BLaER1 (cell line): Measurements from ENCODE around the gene AMOTL2.
A peak's percentile ranks its signal among the peaks of the same experiment; 100 is the strongest.

Experiments
- H3K27ac ChIP-seq: shearing (Covaris generic); formaldehyde crosslinking; 2 replicates; pipeline ENCODE4 v1.8.1; 2022
- H3K27me3 ChIP-seq: shearing (Covaris generic); formaldehyde crosslinking; 2 replicates; pipeline ENCODE4 v1.8.1; 2022
- H3K36me3 ChIP-seq: shearing (Covaris generic); formaldehyde crosslinking; 2 replicates; pipeline ENCODE4 v1.8.1; 2022
- H3K4me1 ChIP-seq: shearing (Covaris generic); formaldehyde crosslinking; 2 replicates; pipeline ENCODE4 v1.8.1; 2022
- H3K4me2 ChIP-seq: shearing (Covaris generic); formaldehyde crosslinking; 2 replicates; pipeline ENCODE4 v1.8.1; 2022
- H3K4me3 ChIP-seq: shearing (Covaris generic); formaldehyde crosslinking; 2 replicates; pipeline ENCODE4 v1.8.1; 2022
- H3K9ac ChIP-seq: shearing (Covaris generic); formaldehyde crosslinking; 2 replicates; pipeline ENCODE4 v1.8.1; 2022
- H3K9me3 ChIP-seq: shearing (Covaris generic); formaldehyde crosslinking; 2 replicates; pipeline ENCODE4 v1.8.1; 2022
- H4K20me1 ChIP-seq: shearing (Covaris generic); formaldehyde crosslinking; 2 replicates; pipeline ENCODE4 v1.8.1; 2022
- Cebpa-rat ChIP-seq: shearing (Covaris generic); IDR thresholded peaks from 2 replicates; pipeline ENCODE4 v1.8.1; 2022

AMOTL2 gene

GRCh38 chr3:134373271-134374104 lies 759 bp downstream of the AMOTL2 start:
- no peaks in the 10 kb centered on the region for H3K36me3 ChIP-seq
- H3K27me3 ChIP-seq, result peaks cover 32% of the 10 kb centered on the region
- peaks cover 58% of the 10 kb centered on the region for H3K4me1 ChIP-seq
- no peaks in the 10 kb centered on the region for H3K9me3 ChIP-seq
- H3K4me3 ChIP-seq, result peak overlapping the region; percentile 67
- no peak for TF ChIP-seq Cebpa-rat
- peaks cover 11% of the 10 kb centered on the region; the same call in 1 of the 2 replicates for H4K20me1 ChIP-seq
- peak overlapping the region; percentile 98 for H3K4me2 ChIP-seq
- no peak overlapping the region; the same call in 1 of the 2 replicates for H3K27ac ChIP-seq
- peak overlapping the region; percentile 62; the same call in 1 of the 2 replicates for H3K9ac ChIP-seq

- Histone ChIP-seq H3K27ac (no peak overlapping the region), H3K9ac (no peak overlapping the region), H3K4me2 (peak overlapping the region; percentile 98), H3K4me1 (peaks cover 64% of the 10 kb centered on the region), H3K36me3 (no peaks in the 10 kb centered on the region), H3K9me3 (no peaks in the 10 kb centered on the region), H3K27me3 (peaks cover 32% of the 10 kb centered on the region), H4K20me1 (peaks cover 11% of the 10 kb centered on the region; the same call in 1 of the 2 replicates), H3K4me3 (no peak overlapping the region)
- no peak for TF ChIP-seq Cebpa-rat
These were observed 1.6 kb downstream of the AMOTL2 start for GRCh38 chr3:134372396-134373270.

- H3K27me3 ChIP-seq, result peaks cover 32% of the 10 kb centered on the region
- TF ChIP-seq Cebpa-rat, result no peak
- H3K9me3 ChIP-seq, result no peaks in the 10 kb centered on the region
- H4K20me1 ChIP-seq, result peaks cover 11% of the 10 kb centered on the region; the same call in 1 of the 2 replicates
- no peaks in the 10 kb centered on the region for H3K36me3 ChIP-seq
- H3K4me2 ChIP-seq, result peak overlapping the region; percentile 76
- H3K9ac ChIP-seq, result no peak overlapping the region
- no peak overlapping the region for H3K4me3 ChIP-seq
- H3K27ac ChIP-seq, result no peak overlapping the region
- peaks cover 64% of the 10 kb centered on the region for H3K4me1 ChIP-seq
These were observed 2.5 kb downstream of the AMOTL2 start for GRCh38 chr3:134371542-134372324.

GRCh38 chr3:134370611-134371531 lies 3.4 kb downstream of the AMOTL2 start:
- Histone ChIP-seq H3K9ac (no peak overlapping the region), H3K4me3 (no peak overlapping the region), H4K20me1 (peaks cover 11% of the 10 kb centered on the region; the same call in 1 of the 2 replicates), H3K36me3 (no peaks in the 10 kb centered on the region), H3K4me1 (peaks cover 64% of the 10 kb centered on the region), H3K27me3 (peaks cover 23% of the 10 kb centered on the region), H3K9me3 (no peaks in the 10 kb centered on the region), H3K27ac (peak overlapping the region; percentile 21; the same call in 1 of the 2 replicates), H3K4me2 (peak overlapping the region; percentile 76)
- no peak for TF ChIP-seq Cebpa-rat

- peaks cover 70% of the 10 kb centered on the region for H3K4me1 ChIP-seq
- no peak for TF ChIP-seq Cebpa-rat
- no peak overlapping the region for H3K27ac ChIP-seq
- H3K4me3 ChIP-seq, result no peak overlapping the region
- H3K36me3 ChIP-seq, result no peaks in the 10 kb centered on the region
- no peak overlapping the region for H3K9ac ChIP-seq
- peak overlapping the region; percentile 76 for H3K4me2 ChIP-seq
- no peaks in the 10 kb centered on the region for H3K9me3 ChIP-seq
- peaks cover 15% of the 10 kb centered on the region for H3K27me3 ChIP-seq
- H4K20me1 ChIP-seq, result peaks cover 11% of the 10 kb centered on the region; the same call in 1 of the 2 replicates
These were observed 4.2 kb downstream of the AMOTL2 start for GRCh38 chr3:134369861-134370596.

GRCh38 chr3:134369231-134369741 lies 5.0 kb downstream of the AMOTL2 start:
- Histone ChIP-seq H3K27ac (no peak overlapping the region), H3K27me3 (peaks cover 8% of the 10 kb centered on the region), H3K4me1 (peaks cover 72% of the 10 kb centered on the region), H3K36me3 (no peaks in the 10 kb centered on the region), H3K9ac (no peak overlapping the region), H3K4me3 (no peak overlapping the region), H4K20me1 (peaks cover 11% of the 10 kb centered on the region; the same call in 1 of the 2 replicates), H3K9me3 (no peaks in the 10 kb centered on the region), H3K4me2 (peak overlapping the region; percentile 76)
- TF ChIP-seq Cebpa-rat, result no peak

- Histone ChIP-seq H3K9ac (no peak overlapping the region), H3K4me1 (peaks cover 76% of the 10 kb centered on the region), H3K9me3 (no peaks in the 10 kb centered on the region), H3K4me3 (no peak overlapping the region), H3K36me3 (no peaks in the 10 kb centered on the region), H3K27ac (no peak overlapping the region), H3K27me3 (peaks cover 8% of the 10 kb centered on the region), H4K20me1 (peaks cover 11% of the 10 kb centered on the region; the same call in 1 of the 2 replicates), H3K4me2 (peak overlapping the region; percentile 10; the same call in 1 of the 2 replicates)
- TF ChIP-seq Cebpa-rat, result no peak
These were observed 5.5 kb downstream of the AMOTL2 start for GRCh38 chr3:134368751-134369105.
